Breast epithelium (tissue), 3 donors: ENCODE results near the gene CLCN3.

Experiments used
- POLR2A ChIP-seq: fragments of 450-650 bp; IDR thresholded peaks from one replicate; pipeline ENCODE4 v1.6.1; 2016; ENCODE audit warnings: antibody characterized with exemption, mild to moderate bottlenecking, moderate library complexity
- TF ChIP-seq, protein P1 (sequence below), 3 donors: fragments of 450-650 bp; IDR thresholded peaks; one replicate each; pipeline ENCODE4 v1.5.1; 2016 to 2017; ENCODE audit warnings: antibody characterized with exemption in 3 of 3, mild to moderate bottlenecking in 3 of 3, moderate library complexity in 3 of 3

DNA sequence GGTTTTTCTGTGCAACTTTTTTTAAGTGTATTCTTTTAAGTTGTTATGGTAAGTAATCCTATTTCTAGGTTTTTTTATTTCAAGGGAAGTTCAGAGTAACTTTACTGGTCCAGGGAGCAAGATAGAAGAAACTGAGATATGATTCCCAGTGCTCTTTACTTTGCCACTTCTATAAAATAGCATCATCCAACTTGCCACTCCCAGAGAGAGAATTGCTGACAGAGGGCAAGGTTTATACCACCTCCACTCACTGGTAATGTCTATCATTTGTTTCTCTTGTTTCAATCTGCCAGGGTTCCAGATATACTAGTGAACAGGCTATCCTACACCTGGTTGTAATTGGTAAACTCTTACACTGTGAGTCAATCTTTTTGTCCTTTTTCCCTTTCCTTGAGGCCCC lies 3.5 kb upstream of the CLCN3 start:
- TF ChIP-seq, protein P1, sequence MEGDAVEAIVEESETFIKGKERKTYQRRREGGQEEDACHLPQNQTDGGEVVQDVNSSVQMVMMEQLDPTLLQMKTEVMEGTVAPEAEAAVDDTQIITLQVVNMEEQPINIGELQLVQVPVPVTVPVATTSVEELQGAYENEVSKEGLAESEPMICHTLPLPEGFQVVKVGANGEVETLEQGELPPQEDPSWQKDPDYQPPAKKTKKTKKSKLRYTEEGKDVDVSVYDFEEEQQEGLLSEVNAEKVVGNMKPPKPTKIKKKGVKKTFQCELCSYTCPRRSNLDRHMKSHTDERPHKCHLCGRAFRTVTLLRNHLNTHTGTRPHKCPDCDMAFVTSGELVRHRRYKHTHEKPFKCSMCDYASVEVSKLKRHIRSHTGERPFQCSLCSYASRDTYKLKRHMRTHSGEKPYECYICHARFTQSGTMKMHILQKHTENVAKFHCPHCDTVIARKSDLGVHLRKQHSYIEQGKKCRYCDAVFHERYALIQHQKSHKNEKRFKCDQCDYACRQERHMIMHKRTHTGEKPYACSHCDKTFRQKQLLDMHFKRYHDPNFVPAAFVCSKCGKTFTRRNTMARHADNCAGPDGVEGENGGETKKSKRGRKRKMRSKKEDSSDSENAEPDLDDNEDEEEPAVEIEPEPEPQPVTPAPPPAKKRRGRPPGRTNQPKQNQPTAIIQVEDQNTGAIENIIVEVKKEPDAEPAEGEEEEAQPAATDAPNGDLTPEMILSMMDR (IDR thresholded peaks at IDR 0.05) = no peak
- no peak for TF ChIP-seq POLR2A
